ENCODE data around the gene MPDU1.

Gene MPDU1

GRCh38 chr17:7583253-7584109 is at the start of gene MPDU1:
TSS of gene MPDU1 (plus strand) at chr17:7583852. CDS start at chr17:7583863, 11 bp downstream.
- peak within 1 kb of the TSS; percentile 94 for H3K4me3 ChIP-seq (replicated peaks; ENCODE audit: low read depth, low read length)
- DNase-seq (ENCODE audit: low read depth), result peak; percentile 99
- no peak for TF ChIP-seq CTCF (IDR thresholded peaks at IDR 0.05; ENCODE audit: low read length, missing control alignments)

- no peak for TF ChIP-seq CTCF (IDR thresholded peaks at IDR 0.05; ENCODE audit: low read length, missing control alignments)
- DNase-seq (ENCODE audit: low read depth), result no peak
- H3K4me3 ChIP-seq (replicated peaks; ENCODE audit: low read depth, low read length), result no peak overlapping the region
These were observed 45.6 kb upstream of the MPDU1 start for GRCh38 chr17:7538050-7538449.

DNA sequence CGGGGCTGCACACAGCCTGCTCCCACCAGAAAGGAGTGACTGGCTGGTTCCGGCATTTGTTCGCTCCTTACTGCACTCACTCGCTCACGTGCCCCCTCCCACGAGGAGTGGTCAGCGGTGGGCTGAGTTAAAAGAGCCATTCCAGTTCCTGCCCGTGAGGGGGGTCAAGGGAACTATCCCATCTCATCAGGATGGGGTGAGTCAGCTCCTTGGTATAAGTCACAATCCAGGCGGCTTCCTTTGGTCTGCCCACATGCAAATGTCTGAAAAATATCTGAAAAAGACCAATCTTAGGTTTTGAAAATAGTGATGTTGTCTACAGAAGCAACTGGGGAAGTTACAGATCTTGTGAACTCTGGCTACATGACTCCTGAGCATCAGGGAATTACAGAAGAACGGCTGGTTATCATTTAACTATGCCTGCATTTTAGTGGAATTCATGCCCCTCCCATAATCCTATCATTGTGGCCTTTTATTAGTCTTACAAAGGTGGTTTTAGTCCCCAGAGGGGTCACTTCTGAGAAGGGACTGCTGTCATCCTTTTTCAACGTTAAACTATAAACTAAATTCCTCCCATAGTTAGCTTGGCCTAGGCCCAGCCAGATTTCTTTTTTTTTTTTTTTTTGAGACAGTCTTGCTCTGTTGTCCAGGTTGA is 44.6 kb upstream of the MPDU1 start:
- DNase-seq (ENCODE audit: low read depth), result no peak
- no peak for TF ChIP-seq CTCF (IDR thresholded peaks at IDR 0.05; ENCODE audit: low read length, missing control alignments)
- no peak overlapping the region for H3K4me3 ChIP-seq (replicated peaks; ENCODE audit: low read depth, low read length)

GRCh38 chr17:7541074-7541621 is 42.5 kb upstream of the MPDU1 start:
- no peak for DNase-seq (ENCODE audit: low read depth)
- H3K4me3 ChIP-seq (replicated peaks; ENCODE audit: low read depth, low read length), result no peak overlapping the region
- no peak for TF ChIP-seq CTCF (IDR thresholded peaks at IDR 0.05; ENCODE audit: low read length, missing control alignments)

DNA sequence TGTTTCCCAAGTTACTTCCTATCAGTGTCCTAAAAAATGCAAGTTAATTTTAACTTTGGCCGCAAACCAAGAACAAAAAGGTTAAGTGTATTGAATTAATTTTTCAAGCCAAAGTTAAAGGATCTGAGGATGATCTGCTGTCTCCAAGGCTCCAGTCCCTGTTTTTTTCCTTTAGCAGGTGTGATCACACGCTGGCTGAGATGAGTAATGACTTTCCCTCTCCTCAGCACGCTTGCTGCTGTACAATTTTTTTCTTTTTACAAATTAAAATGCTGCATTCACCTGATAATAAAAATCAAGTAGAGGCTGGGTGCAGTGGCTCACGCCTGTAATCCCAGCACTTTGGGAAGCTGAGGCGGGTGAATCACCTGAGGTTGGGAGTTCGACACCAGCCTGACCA is 38.7 kb upstream of the MPDU1 start:
- no peak for TF ChIP-seq CTCF (IDR thresholded peaks at IDR 0.05; ENCODE audit: low read length, missing control alignments)
- no peak for DNase-seq (ENCODE audit: low read depth)

GRCh38 chr17:7548585-7549400 is 34.9 kb upstream of the MPDU1 start, which contains the start of gene TNFSF12:
TSS of gene TNFSF12 (plus strand) at chr17:7549058. CDS start at chr17:7549154, 96 bp downstream.
- TF ChIP-seq CTCF (IDR thresholded peaks at IDR 0.05; ENCODE audit: low read length, missing control alignments), result no peak
- peak within 1 kb of the TSS; percentile 58 for H3K4me3 ChIP-seq (replicated peaks; ENCODE audit: low read depth, low read length)
- no peak for DNase-seq (ENCODE audit: low read depth)

More for the DNA sequence above, 38.7 kb upstream of the MPDU1 start:
- H3K4me3 ChIP-seq (replicated peaks; ENCODE audit: low read depth, low read length), result no peak overlapping the region

Data from fibroblast of pulmonary artery (primary cell).